Trophoblast cell (in vitro differentiated cells and primary cell): Measurements from ENCODE around the gene SND1.

Experiments used
- DNase-seq, 2 donors: peaks; one replicate each; pipeline ENCODE4 v3.0.0-alpha.2; 2016
- H2AFZ ChIP-seq: 2 replicates; pipeline ENCODE4 v1.6.1; 2013; ENCODE audit warnings: low read length, moderate library complexity, mild to moderate bottlenecking; ENCODE audit not compliant: insufficient read depth, poor library complexity
- H2AK5ac ChIP-seq: 2 replicates; pipeline ENCODE4 v1.6.1; 2013; ENCODE audit warnings: mild to moderate bottlenecking, low read length
- H2BK120ac ChIP-seq: 2 replicates; pipeline ENCODE4 v1.6.1; 2013; ENCODE audit warnings: low read length, mild to moderate bottlenecking, moderate library complexity; ENCODE audit not compliant: insufficient read depth, poor library complexity
- H2BK12ac ChIP-seq: 2 replicates; pipeline ENCODE4 v1.6.1; 2013; ENCODE audit warnings: mild to moderate bottlenecking, low read length, moderate library complexity
- H2BK5ac ChIP-seq: 2 replicates; pipeline ENCODE4 v1.6.1; 2013; ENCODE audit warnings: low read length, low read depth, moderate library complexity, mild to moderate bottlenecking; ENCODE audit not compliant: poor library complexity
- H3K14ac ChIP-seq: 2 replicates; pipeline ENCODE4 v1.6.1; 2013; ENCODE audit warnings: mild to moderate bottlenecking, low read length
- H3K18ac ChIP-seq: 2 replicates; pipeline ENCODE4 v1.6.1; 2013; ENCODE audit warnings: mild to moderate bottlenecking, low read length
- H3K23ac ChIP-seq: 2 replicates; pipeline ENCODE4 v1.6.1; 2013; ENCODE audit warnings: low read length
- H3K27ac ChIP-seq: 2 replicates; pipeline ENCODE4 v1.5.1; 2013; ENCODE audit warnings: low read depth, mild to moderate bottlenecking, inconsistent platforms, low read length, moderate library complexity
- H3K27me3 ChIP-seq: 2 replicates; pipeline ENCODE4 v1.6.1; 2013; ENCODE audit warnings: inconsistent platforms, mild to moderate bottlenecking, low read length, moderate library complexity; ENCODE audit not compliant: insufficient read depth
- H3K36me3 ChIP-seq, 2 experiments: 1 replicate in 1 of 2; 2 replicates in 1 of 2; pipeline ENCODE4 v1.6.1; 2013; ENCODE audit warnings: low read length in 2 of 2, mild to moderate bottlenecking in 2 of 2, moderate library complexity in 1 of 2; ENCODE audit not compliant: insufficient read depth in 2 of 2, control insufficient read depth in 1 of 2
- H3K4ac ChIP-seq: 2 replicates; pipeline ENCODE4 v1.6.1; 2013; ENCODE audit warnings: low read depth, mild to moderate bottlenecking, low read length, moderate library complexity
- H3K4me1 ChIP-seq, 2 experiments: 1 replicate in 1 of 2; 2 replicates in 1 of 2; pipeline ENCODE4 v1.6.1; 2013; ENCODE audit warnings: low read length in 2 of 2, mild to moderate bottlenecking in 2 of 2, moderate library complexity in 1 of 2; ENCODE audit not compliant: insufficient read depth in 2 of 2, control insufficient read depth in 1 of 2
- H3K4me2 ChIP-seq: 2 replicates; pipeline ENCODE4 v1.6.1; 2013; ENCODE audit warnings: inconsistent platforms, mild to moderate bottlenecking, low read length, moderate library complexity
- H3K4me3 ChIP-seq: 2 replicates; pipeline ENCODE4 v1.5.1; 2013; ENCODE audit warnings: mild to moderate bottlenecking, low read depth, low read length, inconsistent platforms
- H3K79me1 ChIP-seq: one replicate; pipeline ENCODE4 v1.6.1; 2013; ENCODE audit warnings: low read length
- H3K79me2 ChIP-seq: 2 replicates; pipeline ENCODE4 v1.6.1; 2013; ENCODE audit warnings: low read length, mild to moderate bottlenecking; ENCODE audit not compliant: control insufficient read depth, insufficient read depth, poor library complexity
- H3K9ac ChIP-seq: 2 replicates; pipeline ENCODE4 v1.6.1; 2013; ENCODE audit warnings: mild to moderate bottlenecking, low read length
- H3K9me3 ChIP-seq: 2 replicates; pipeline ENCODE4 v1.6.1; 2013; ENCODE audit warnings: low read depth, mild to moderate bottlenecking, control low read depth, inconsistent platforms, low read length; ENCODE audit not compliant: insufficient read depth
- H4K12ac ChIP-seq: 2 replicates; pipeline ENCODE4 v1.6.1; 2013; ENCODE audit warnings: low read depth, mild to moderate bottlenecking, low read length, moderate library complexity
- H4K8ac ChIP-seq: 2 replicates; pipeline ENCODE4 v1.6.1; 2013; ENCODE audit warnings: low read depth, mild to moderate bottlenecking, low read length, moderate library complexity
- H4K91ac ChIP-seq: one replicate; pipeline ENCODE4 v1.6.1; 2013; ENCODE audit warnings: low read depth, mild to moderate bottlenecking, low read length, moderate library complexity
- WGBS: extraction: QIAGEN DNeasy Blood & Tissue Kit; methylation state at CpG from one replicate; pipeline ENCODE4 v1.1.7; 2013; ENCODE audit warnings: missing lambda C conversion rate; ENCODE audit not compliant: insufficient read length, insufficient coverage; ENCODE audit errors: extremely low coverage; 5-methylcytosine and 5-hydroxymethylcytosine counted together

SND1 gene

DNA sequence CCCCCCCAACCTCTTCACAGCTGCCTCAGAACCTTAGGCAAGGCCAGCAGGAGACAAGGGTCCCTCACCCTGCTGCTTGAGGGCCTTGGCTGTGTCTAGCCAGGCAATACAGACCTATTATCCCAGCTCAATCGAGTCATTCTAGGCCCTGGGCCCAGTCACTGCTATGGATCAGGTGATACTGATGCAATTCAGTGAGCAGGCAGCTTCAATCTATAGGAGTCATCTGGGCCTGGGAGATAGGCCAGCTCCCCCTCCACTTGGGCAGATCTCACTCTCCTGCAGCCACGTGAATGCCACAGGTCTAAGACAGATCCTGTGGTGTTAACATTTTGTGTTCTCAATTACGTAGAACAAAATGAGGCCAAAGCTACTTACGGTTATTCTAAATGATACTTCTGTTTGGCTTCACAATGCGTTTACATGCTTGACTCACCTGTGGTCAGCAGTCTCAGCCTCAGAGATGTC is 447.2 kb downstream of the SND1 start:
- no peak overlapping the region for H3K4me2 ChIP-seq
- no peak overlapping the region for H2AFZ ChIP-seq
- no peak overlapping the region for H3K14ac ChIP-seq
- H2BK12ac ChIP-seq, result no peak overlapping the region
- no peaks in the 10 kb centered on the region for H3K79me2 ChIP-seq
- no CpG with 5 or more reads among the region's 5 CpGs for WGBS
- H3K79me1 ChIP-seq, result peaks cover 3% of the 10 kb centered on the region
- H3K4me1 ChIP-seq, result peaks cover 0 to 4% of the 10 kb centered on the region in 2 experiments
- H3K27me3 ChIP-seq, result no peaks in the 10 kb centered on the region
- no peak overlapping the region for H3K4ac ChIP-seq
- H3K36me3 ChIP-seq, result peaks cover 7 to 14% of the 10 kb centered on the region in 2 experiments
- no peak overlapping the region for H2BK5ac ChIP-seq
- H3K9ac ChIP-seq, result no peak overlapping the region
- no peak overlapping the region for H3K23ac ChIP-seq
- no peaks in the 10 kb centered on the region for H3K9me3 ChIP-seq
- H2AK5ac ChIP-seq, result no peak overlapping the region
- H4K91ac ChIP-seq, result no peak overlapping the region
- no peak overlapping the region for H2BK120ac ChIP-seq
- H4K8ac ChIP-seq, result no peak overlapping the region
- no peak overlapping the region for H4K12ac ChIP-seq
- DNase-seq, result no peak
- H3K27ac ChIP-seq, result no peak overlapping the region
- no peak overlapping the region for H3K18ac ChIP-seq
- H3K4me3 ChIP-seq, result no peak overlapping the region

DNA sequence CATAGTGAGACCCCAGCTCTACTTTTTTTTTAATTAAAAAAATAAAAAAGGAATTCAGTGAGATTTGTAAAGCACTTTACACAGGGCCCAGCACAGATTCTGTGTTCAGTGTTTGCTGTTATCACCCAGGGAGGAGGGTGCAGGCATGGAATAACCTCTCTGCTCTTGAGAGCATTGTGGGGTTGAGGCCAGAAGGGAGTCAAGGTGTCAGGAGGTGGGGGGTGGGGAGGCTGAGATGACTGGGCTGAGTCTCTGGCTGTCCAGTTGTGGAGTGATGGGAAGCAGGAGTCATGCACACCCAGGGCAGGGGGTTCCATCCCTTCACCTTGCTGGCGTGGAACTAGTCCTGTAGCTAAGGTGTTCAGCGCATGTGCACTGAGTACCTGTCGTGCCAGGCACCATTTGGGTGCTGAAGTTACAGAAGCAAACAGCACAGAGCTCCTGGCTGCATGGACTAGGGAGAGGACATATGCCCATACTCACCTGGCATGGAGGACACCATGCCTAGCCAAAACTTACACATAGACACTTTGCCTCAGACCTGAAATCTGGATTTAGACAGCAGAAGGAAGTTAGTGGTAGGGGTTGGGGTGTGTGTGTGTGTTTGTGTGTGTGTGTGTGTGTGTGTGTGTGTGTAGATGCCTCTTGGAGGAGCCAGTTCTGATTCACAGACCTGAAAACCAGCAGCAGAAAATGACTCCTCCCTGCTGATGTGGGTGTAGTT is 448.4 kb downstream of the SND1 start:
- H3K79me2 ChIP-seq, result no peaks in the 10 kb centered on the region
- no peak overlapping the region for H3K4me2 ChIP-seq
- H3K4ac ChIP-seq, result no peak overlapping the region
- no peak for DNase-seq
- no peak overlapping the region for H2BK5ac ChIP-seq
- H2AFZ ChIP-seq, result no peak overlapping the region
- no CpG with 5 or more reads among the region's 3 CpGs for WGBS
- H3K23ac ChIP-seq, result no peak overlapping the region
- H4K91ac ChIP-seq, result no peak overlapping the region
- no peaks in the 10 kb centered on the region for H3K9me3 ChIP-seq
- peaks cover 1 to 4% of the 10 kb centered on the region in 2 experiments for H3K36me3 ChIP-seq
- no peaks in the 10 kb centered on the region for H3K27me3 ChIP-seq
- H2BK120ac ChIP-seq, result no peak overlapping the region
- H3K9ac ChIP-seq, result no peak overlapping the region
- H2BK12ac ChIP-seq, result no peak overlapping the region
- no peak overlapping the region for H4K8ac ChIP-seq
- H3K4me3 ChIP-seq, result no peak overlapping the region
- H3K18ac ChIP-seq, result no peak overlapping the region
- H3K79me1 ChIP-seq, result peaks cover 3% of the 10 kb centered on the region
- peaks cover 0 to 4% of the 10 kb centered on the region in 2 experiments for H3K4me1 ChIP-seq
- H2AK5ac ChIP-seq, result no peak overlapping the region
- no peak overlapping the region for H3K27ac ChIP-seq
- no peak overlapping the region for H3K14ac ChIP-seq
- H4K12ac ChIP-seq, result no peak overlapping the region

DNA sequence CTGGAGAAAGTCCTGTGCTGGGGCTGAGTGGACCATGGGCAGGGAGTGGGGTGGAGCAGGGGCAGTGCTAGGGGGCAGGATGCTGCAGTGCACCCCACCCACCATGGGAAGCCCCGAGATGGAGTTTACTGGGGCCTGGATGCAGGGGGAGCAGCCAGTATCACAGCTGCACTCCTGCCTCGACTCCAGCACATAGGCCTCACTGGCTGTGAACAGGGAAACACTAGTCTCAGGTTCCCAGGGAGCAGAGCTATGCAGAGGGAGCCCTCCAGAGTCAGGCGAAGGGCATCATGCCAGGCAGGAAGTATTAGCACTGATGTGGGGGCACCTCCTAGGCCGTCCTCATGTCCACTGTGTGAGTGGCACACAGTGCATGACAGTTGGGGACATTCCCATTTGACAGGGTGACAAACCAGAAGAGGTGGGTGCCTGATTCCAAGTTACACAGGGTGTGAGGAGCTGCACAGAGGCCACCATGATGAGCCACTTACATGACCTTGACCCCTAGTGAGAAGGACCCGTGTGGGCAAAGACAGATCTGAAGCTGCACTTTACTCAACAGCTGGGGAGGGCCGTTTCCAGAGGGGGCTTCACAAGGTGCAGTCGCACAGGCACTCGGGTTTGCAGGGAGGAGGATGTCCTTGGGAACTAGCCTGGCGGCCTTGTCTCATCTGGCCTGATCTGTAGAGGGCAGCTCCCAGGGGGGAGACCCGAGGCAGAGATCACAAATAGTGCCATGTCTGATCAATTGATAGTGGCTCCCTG is 449.1 kb downstream of the SND1 start:
- DNase-seq, result no peak
- Histone ChIP-seq H2BK12ac (no peak overlapping the region), H3K18ac (no peak overlapping the region), H3K27ac (no peak overlapping the region), H3K4me1 (peaks cover 0 to 4% of the 10 kb centered on the region in 2 experiments), H3K14ac (no peak overlapping the region), H3K9ac (no peak overlapping the region), H3K36me3 (peaks cover 0 to 2% of the 10 kb centered on the region in 2 experiments), H4K8ac (no peak overlapping the region), H3K23ac (no peak overlapping the region), H2AK5ac (no peak overlapping the region), H4K91ac (no peak overlapping the region), H3K4ac (no peak overlapping the region), H2AFZ (no peak overlapping the region), H3K9me3 (no peaks in the 10 kb centered on the region), H2BK5ac (no peak overlapping the region), H4K12ac (no peak overlapping the region), H3K27me3 (no peaks in the 10 kb centered on the region), H3K4me3 (no peak overlapping the region), H2BK120ac (no peak overlapping the region), H3K4me2 (no peak overlapping the region), H3K79me1 (peaks cover 3% of the 10 kb centered on the region), H3K79me2 (no peaks in the 10 kb centered on the region)
- WGBS, result no CpG with 5 or more reads among the region's 10 CpGs

DNA sequence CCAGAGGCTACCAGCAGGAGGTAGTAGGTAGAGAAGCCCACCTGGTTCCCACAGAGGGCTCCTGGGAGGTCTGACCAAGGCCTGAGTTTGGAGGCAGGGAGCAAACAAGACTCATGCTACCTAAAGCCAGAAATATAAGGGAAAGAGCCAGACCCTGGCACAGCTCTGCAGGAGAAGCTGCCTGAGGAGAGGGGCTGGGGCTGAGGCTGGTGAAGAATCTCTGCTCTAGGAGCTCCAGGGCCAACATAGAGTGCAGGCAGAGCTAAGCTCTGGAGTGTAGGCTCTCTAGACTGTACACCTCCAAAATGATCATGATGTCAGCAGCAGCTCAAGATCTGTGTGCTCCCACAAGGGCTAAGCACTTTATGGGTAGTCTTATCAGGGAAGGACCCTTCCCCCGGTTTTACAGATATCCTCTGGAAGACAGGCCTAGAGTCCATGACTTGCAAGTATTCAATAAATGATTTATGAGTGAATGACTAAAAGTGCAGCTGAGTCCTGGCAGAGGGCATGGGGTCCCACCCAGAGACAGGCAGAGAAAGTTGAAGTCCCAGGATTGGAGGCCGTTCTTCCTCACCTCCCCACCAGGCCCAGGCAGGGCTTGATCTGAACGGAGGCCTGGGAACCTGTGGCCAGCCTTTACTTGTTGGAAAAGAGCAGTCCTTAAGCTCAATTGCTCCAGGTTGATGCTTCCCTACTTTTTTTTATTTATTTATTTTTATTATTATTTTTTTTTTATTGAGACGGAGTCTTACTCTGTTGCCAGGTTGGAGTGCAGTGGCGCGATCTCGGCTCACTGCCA is 450.7 kb downstream of the SND1 start:
- DNase-seq, result no peak
- Histone ChIP-seq H2AFZ (no peak overlapping the region), H3K4ac (no peak overlapping the region), H3K9ac (no peak overlapping the region), H3K4me1 (peaks cover 0 to 4% of the 10 kb centered on the region in 2 experiments), H3K9me3 (no peaks in the 10 kb centered on the region), H4K8ac (no peak overlapping the region), H4K12ac (no peak overlapping the region), H3K79me2 (no peaks in the 10 kb centered on the region), H2BK12ac (no peak overlapping the region), H3K4me3 (no peak overlapping the region), H3K14ac (no peak overlapping the region), H3K4me2 (no peak overlapping the region), H3K27ac (no peak overlapping the region), H3K36me3 (no peaks in the 10 kb centered on the region), H3K23ac (no peak overlapping the region), H2BK5ac (no peak overlapping the region), H2AK5ac (no peak overlapping the region), H3K27me3 (no peaks in the 10 kb centered on the region), H2BK120ac (no peak overlapping the region), H3K18ac (no peak overlapping the region), H3K79me1 (peaks cover 3% of the 10 kb centered on the region), H4K91ac (no peak overlapping the region)
- WGBS, result no CpG with 5 or more reads among the region's 7 CpGs
